LNCaP clone FGC (cell line): ENCODE results near the gene GPR171.
"Not testable (repeated sequence)": the region's sequence is repeated elsewhere in the genome, so short reads cannot be mapped to it uniquely, and the experiment has no call there.

Source experiments
- DNase-seq: peaks from one replicate; pipeline ENCODE4 v3.0.0-alpha.2; 2011; ENCODE audit warnings: low read depth
- H3K4me3 ChIP-seq: 2 replicates; pipeline ENCODE4 v1.5.1; 2011; ENCODE audit warnings: mild to moderate bottlenecking, low read depth, low read length, control low read depth
- CTCF ChIP-seq: IDR thresholded peaks from 2 replicates; pipeline ENCODE4 v1.5.1; 2012; ENCODE audit warnings: mild to moderate bottlenecking; ENCODE audit not compliant: control insufficient read depth, insufficient read depth; ENCODE audit errors: extremely low read depth

GPR171 gene, protein sequence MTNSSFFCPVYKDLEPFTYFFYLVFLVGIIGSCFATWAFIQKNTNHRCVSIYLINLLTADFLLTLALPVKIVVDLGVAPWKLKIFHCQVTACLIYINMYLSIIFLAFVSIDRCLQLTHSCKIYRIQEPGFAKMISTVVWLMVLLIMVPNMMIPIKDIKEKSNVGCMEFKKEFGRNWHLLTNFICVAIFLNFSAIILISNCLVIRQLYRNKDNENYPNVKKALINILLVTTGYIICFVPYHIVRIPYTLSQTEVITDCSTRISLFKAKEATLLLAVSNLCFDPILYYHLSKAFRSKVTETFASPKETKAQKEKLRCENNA

DNA sequence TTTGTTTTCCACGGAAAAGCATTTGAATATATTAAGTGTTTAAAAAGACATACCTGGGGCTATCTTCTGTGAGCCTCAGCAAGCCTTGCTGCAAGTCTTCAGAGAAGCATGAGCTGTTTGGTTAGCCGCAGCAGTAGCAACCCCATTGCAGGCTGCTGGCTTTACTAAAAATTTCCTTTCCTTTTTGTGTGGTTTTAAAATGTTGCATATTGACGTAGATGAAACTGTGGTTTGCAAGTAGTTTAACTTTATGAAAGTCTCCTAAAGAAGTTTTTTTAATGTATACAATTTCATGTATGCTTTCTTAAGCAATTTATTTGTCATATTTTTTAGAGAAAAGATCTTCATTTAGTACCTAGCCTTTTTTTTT is at the start of gene GPR171:
Gene GPR171 (minus strand): TSS at position 166 of the 370 bp plus-strand sequence. CDS start 3,830 bp downstream, outside the sequence.
- H3K4me3 ChIP-seq, result no peak within 1 kb of the TSS
- DNase-seq, result no peak
- no peak for TF ChIP-seq CTCF

- DNase-seq, result no peak
- no peak for TF ChIP-seq CTCF
- H3K4me3 ChIP-seq, result no peak overlapping the region
Observed at GRCh38 chr3:151248772-151249337, 45.8 kb upstream of the GPR171 start.

GRCh38 chr3:151242006-151242405 is 39.0 kb upstream of the GPR171 start:
- DNase-seq, H3K4me3 ChIP-seq: not testable (repeated sequence)

- no peak overlapping the region for H3K4me3 ChIP-seq
- no peak for TF ChIP-seq CTCF
- no peak for DNase-seq
Observed at GRCh38 chr3:151236736-151237135, 33.7 kb upstream of the GPR171 start.

- no peak for TF ChIP-seq CTCF
- DNase-seq, result no peak
- H3K4me3 ChIP-seq, result no peak overlapping the region
Observed at GRCh38 chr3:151236316-151236715, 33.3 kb upstream of the GPR171 start.

DNA sequence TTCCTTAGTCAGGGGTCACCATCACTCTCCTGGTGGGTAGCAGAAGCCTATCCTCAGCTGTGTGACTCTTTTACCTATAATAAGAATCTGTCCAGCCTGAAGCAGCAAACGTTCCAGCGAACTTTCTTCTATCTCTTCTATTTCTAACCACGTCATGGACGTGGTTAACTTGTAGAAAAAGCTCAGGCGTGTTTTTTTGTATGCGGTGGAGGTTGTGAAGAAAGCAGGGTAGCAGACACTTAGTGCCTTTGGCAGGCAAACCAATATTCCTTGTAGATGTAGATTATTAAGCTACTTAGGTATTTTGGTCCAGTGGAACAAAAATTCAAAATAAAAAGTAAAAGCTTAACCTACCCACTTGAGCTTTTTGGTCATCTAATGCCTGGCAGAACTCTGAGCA is 31.8 kb upstream of the GPR171 start:
- no peak for TF ChIP-seq CTCF
- DNase-seq, result no peak
- H3K4me3 ChIP-seq, result no peak overlapping the region

- no peak overlapping the region for H3K4me3 ChIP-seq
- TF ChIP-seq CTCF, result no peak
- no peak for DNase-seq
Observed at GRCh38 chr3:151232991-151233390, 30.0 kb upstream of the GPR171 start.

DNA sequence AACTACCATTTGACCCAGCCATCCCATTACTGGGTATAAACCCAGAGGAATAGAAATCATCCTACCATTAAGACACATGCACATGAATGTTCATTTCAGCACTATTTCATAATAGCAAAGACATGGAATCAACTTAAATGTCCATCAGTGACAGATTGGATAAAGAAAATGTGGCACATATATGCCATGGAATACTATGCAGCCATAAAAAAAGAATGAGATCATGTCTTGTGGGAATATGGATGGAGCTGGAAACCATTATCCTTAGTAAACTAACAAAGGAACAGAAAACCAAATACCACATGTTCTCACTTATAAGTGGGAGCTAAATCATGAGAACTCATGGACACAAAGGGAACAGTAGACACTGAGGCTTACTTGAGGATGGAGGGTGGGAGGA is 29.4 kb upstream of the GPR171 start:
- H3K4me3 ChIP-seq, DNase-seq: not testable (repeated sequence)
